H9 (cell line): ENCODE results near the gene RNF220. TPM values are rescaled to one million over a fixed set of nuclear protein-coding genes. Genes with fewer than 3 reads are reported as not detected.

Source experiments
- DNase-seq: peaks from one replicate; pipeline ENCODE4 v3.0.0-alpha.2; 2017
- H2AFZ ChIP-seq: one replicate; pipeline ENCODE4 v1.6.1; 2013; ENCODE audit warnings: mild to moderate bottlenecking, low read length, control low read depth, moderate library complexity
- H2AK5ac ChIP-seq: 2 replicates; pipeline ENCODE4 v1.6.1; 2013; ENCODE audit warnings: low read length, control low read depth, mixed read lengths; ENCODE audit not compliant: insufficient read length
- H2BK120ac ChIP-seq: one replicate; pipeline ENCODE4 v1.6.1; 2013; ENCODE audit warnings: low read depth, mild to moderate bottlenecking, low read length, control low read depth, inconsistent platforms; ENCODE audit not compliant: poor library complexity, severe bottlenecking
- H2BK12ac ChIP-seq: 2 replicates; pipeline ENCODE4 v1.6.1; 2013; ENCODE audit warnings: low read length, control low read depth, mixed read lengths, low read depth; ENCODE audit not compliant: insufficient read length
- H2BK15ac ChIP-seq: 2 replicates; pipeline ENCODE4 v1.6.1; 2013; ENCODE audit warnings: low read depth, low read length, control low read depth
- H2BK20ac ChIP-seq: one replicate; pipeline ENCODE4 v1.6.1; 2013; ENCODE audit warnings: low read depth, mild to moderate bottlenecking, low read length, control low read depth, inconsistent platforms; ENCODE audit not compliant: poor library complexity, severe bottlenecking
- H2BK5ac ChIP-seq: 2 replicates; pipeline ENCODE4 v1.6.1; 2013; ENCODE audit warnings: low read length, control low read depth, mixed read lengths; ENCODE audit not compliant: insufficient read length
- H3K14ac ChIP-seq: 2 replicates; pipeline ENCODE4 v1.6.1; 2013; ENCODE audit warnings: low read length, control low read depth; ENCODE audit not compliant: insufficient read depth
- H3K18ac ChIP-seq: 2 replicates; pipeline ENCODE4 v1.6.1; 2013; ENCODE audit warnings: low read depth, mild to moderate bottlenecking, mixed read lengths, low read length, control low read depth; ENCODE audit not compliant: insufficient read length
- H3K23ac ChIP-seq: 2 replicates; pipeline ENCODE4 v1.6.1; 2013; ENCODE audit warnings: low read length, control low read depth, mixed read lengths, low read depth; ENCODE audit not compliant: insufficient read length
- H3K23me2 ChIP-seq: 2 replicates; pipeline ENCODE4 v1.6.1; 2013; ENCODE audit warnings: low read depth, mild to moderate bottlenecking, mixed read lengths, low read length, control low read depth; ENCODE audit not compliant: insufficient read length, poor library complexity, severe bottlenecking
- H3K27ac ChIP-seq: 2 replicates; pipeline ENCODE4 v1.5.1; 2013; ENCODE audit warnings: low read length, control low read depth, mixed read lengths, low read depth; ENCODE audit not compliant: insufficient read length
- H3K27me3 ChIP-seq: 2 replicates; pipeline ENCODE4 v1.6.1; 2013; ENCODE audit warnings: low read length, control low read depth, inconsistent platforms; ENCODE audit not compliant: insufficient read depth
- H3K4ac ChIP-seq: 2 replicates; pipeline ENCODE4 v1.6.1; 2013; ENCODE audit warnings: low read depth, mild to moderate bottlenecking, control low read depth, inconsistent platforms, low read length, moderate library complexity
- H3K4me1 ChIP-seq: 2 replicates; pipeline ENCODE4 v1.6.1; 2013; ENCODE audit warnings: low read length, control low read depth, inconsistent platforms; ENCODE audit not compliant: insufficient read depth
- H3K4me2 ChIP-seq: 2 replicates; pipeline ENCODE4 v1.6.1; 2013; ENCODE audit warnings: low read length, control low read depth, mixed read lengths; ENCODE audit not compliant: insufficient read length, insufficient read depth
- H3K56ac ChIP-seq: 2 replicates; pipeline ENCODE4 v1.6.1; 2013; ENCODE audit warnings: low read depth, mild to moderate bottlenecking, mixed read lengths, low read length, control low read depth; ENCODE audit not compliant: insufficient read length
- H3K79me1 ChIP-seq: 2 replicates; pipeline ENCODE4 v1.6.1; 2013; ENCODE audit warnings: low read depth, mild to moderate bottlenecking, moderate library complexity, low read length, control low read depth, inconsistent platforms; ENCODE audit not compliant: insufficient read depth, poor library complexity, severe bottlenecking
- H3K79me2 ChIP-seq: 2 replicates; pipeline ENCODE4 v1.6.1; 2013; ENCODE audit warnings: low read length, control low read depth, inconsistent platforms; ENCODE audit not compliant: insufficient read depth
- H3K9ac ChIP-seq: 2 replicates; pipeline ENCODE4 v1.6.1; 2013; ENCODE audit warnings: low read length, control low read depth, mixed read lengths; ENCODE audit not compliant: insufficient read length; ENCODE audit errors: extremely low read depth
- H3K9me3 ChIP-seq: one replicate; pipeline ENCODE4 v1.6.1; 2013; ENCODE audit warnings: low read depth, low read length, inconsistent platforms; ENCODE audit not compliant: control insufficient read depth
- H3T11ph ChIP-seq: one replicate; pipeline ENCODE4 v1.6.1; 2013; ENCODE audit warnings: mild to moderate bottlenecking, low read length, control low read depth, inconsistent platforms
- H4K20me1 ChIP-seq: one replicate; pipeline ENCODE4 v1.6.1; 2013; ENCODE audit not compliant: control insufficient read depth, insufficient read length, insufficient read depth
- H4K5ac ChIP-seq: 2 replicates; pipeline ENCODE4 v1.6.1; 2013; ENCODE audit warnings: low read depth, mild to moderate bottlenecking, mixed read lengths, low read length, control low read depth; ENCODE audit not compliant: insufficient read length
- H4K8ac ChIP-seq: replicated peaks from 2 replicates; pipeline ENCODE4 v1.6.1; 2013; ENCODE audit warnings: low read length, control low read depth, mixed read lengths, low read depth; ENCODE audit not compliant: insufficient read length
- H4K91ac ChIP-seq: 2 replicates; pipeline ENCODE4 v1.6.1; 2013; ENCODE audit warnings: low read depth, mild to moderate bottlenecking, moderate library complexity, mixed read lengths, low read length, control low read depth; ENCODE audit not compliant: insufficient read length
- H3K27ac Mint-ChIP-seq, 3 experiments: 2 replicates in 2 of 3; 3 replicates in 1 of 3; pipeline ENCODE4 v1.8.0; 2020 to 2021; ENCODE audit warnings: mixed read lengths in 3 of 3, mild to moderate bottlenecking in 1 of 3, moderate library complexity in 1 of 3
- H3K27me3 Mint-ChIP-seq: 2 replicates; pipeline ENCODE4 v1.8.0; 2021; ENCODE audit warnings: low read depth, mild to moderate bottlenecking, moderate library complexity, mixed read lengths
- H3K36me3 Mint-ChIP-seq, 3 experiments: 2 replicates in 2 of 3; 3 replicates in 1 of 3; pipeline ENCODE4 v1.8.0; 2020 to 2021; ENCODE audit warnings: low read depth in 3 of 3, mixed read lengths in 3 of 3; ENCODE audit not compliant: insufficient read depth in 1 of 3
- H3K4me1 Mint-ChIP-seq, 2 experiments: 2 replicates each; pipeline ENCODE4 v1.8.0; 2020; ENCODE audit warnings: mixed read lengths in 2 of 2
- H3K4me3 Mint-ChIP-seq, 2 experiments: 2 replicates in 1 of 2; 3 replicates in 1 of 2; pipeline ENCODE4 v1.8.0; 2020 to 2021; ENCODE audit warnings: mild to moderate bottlenecking in 2 of 2, mixed read lengths in 2 of 2, moderate library complexity in 1 of 2
- H3K9me3 Mint-ChIP-seq, 2 experiments: 2 replicates in 1 of 2; 3 replicates in 1 of 2; pipeline ENCODE4 v1.8.0; 2020; ENCODE audit warnings: mild to moderate bottlenecking in 2 of 2, mixed read lengths in 2 of 2, moderate library complexity in 1 of 2
- CTCF ChIP-seq: fragments of 200-600 bp; sonication (generic); conservative IDR thresholded peaks from 3 replicates; pipeline ENCODE4 v1.8.0; 2021; ENCODE audit warnings: antibody characterized with exemption, mild to moderate bottlenecking
- WGBS: extraction: QIAGEN DNeasy Blood & Tissue Kit; methylation state at CpG from one replicate; pipeline ENCODE4 v1.1.7; 2013; ENCODE audit warnings: missing lambda C conversion rate, low lambda C conversion rate, mixed read lengths; ENCODE audit not compliant: insufficient read length; ENCODE audit errors: extremely low coverage; 5-methylcytosine and 5-hydroxymethylcytosine counted together
- total RNA-seq: library from RNA; stranded (reverse); gene quantifications from 2 replicates; pipeline ENCODE4 v1.2.1, GENCODE V29; 2021

RNF220 gene
- total RNA-seq, 1 experiment from 2014 or later: 109 TPM

DNA sequence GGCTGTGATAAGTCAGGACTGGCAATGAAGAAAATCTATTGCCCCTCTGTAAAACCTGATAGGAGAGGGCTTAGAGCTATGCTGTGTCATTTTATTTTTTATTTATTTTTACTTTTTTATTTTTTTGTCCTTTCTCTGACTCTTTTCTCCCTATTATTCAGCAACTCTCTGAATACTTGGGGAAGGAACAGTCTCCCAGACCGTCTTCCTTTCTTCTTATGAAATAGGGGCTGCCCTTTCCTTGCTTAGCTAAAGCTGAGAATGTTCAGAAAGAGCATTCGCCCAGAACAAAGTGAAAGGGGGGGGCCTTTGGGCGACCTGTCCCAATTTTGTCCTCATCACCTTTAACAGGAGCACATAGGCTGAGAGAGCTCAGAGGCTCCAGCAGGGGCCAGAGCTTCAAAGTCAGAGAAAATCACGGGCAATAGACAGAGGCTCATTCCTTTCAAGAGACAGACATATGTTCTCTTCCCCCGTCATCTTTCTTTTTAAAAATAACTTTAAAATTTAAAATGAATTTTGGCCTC lies 80.9 kb downstream of the RNF220 start:
- no CpG with 5 or more reads among the region's 5 CpGs for WGBS
- no peak overlapping the region for H3K27ac ChIP-seq
- peaks cover 21 to 31% of the 10 kb centered on the region in 2 experiments for H3K4me1 Mint-ChIP-seq

More for the DNA sequence above, 80.9 kb downstream of the RNF220 start:
- H2BK5ac ChIP-seq: no peak overlapping the region
- H2BK120ac ChIP-seq: no peak overlapping the region
- H3K14ac ChIP-seq: no peak overlapping the region
- H3K56ac ChIP-seq: no peak overlapping the region
- H3K18ac ChIP-seq: no peak overlapping the region
- H2BK20ac ChIP-seq: no peak overlapping the region
- H3K4me2 ChIP-seq: no peak overlapping the region
- DNase-seq: no peak
- H3K27ac Mint-ChIP-seq: peak overlapping the region in 1 of 3 experiments; percentile 90; a peak in 1 of 7 replicates
- H3K23ac ChIP-seq: no peak overlapping the region
- peaks cover 9% of the 10 kb centered on the region; the same call in 1 of the 2 replicates for H3K4me1 ChIP-seq
- H3K27me3 ChIP-seq: no peaks in the 10 kb centered on the region
- H3K27me3 Mint-ChIP-seq: peaks cover 5% of the 10 kb centered on the region
- H3K79me2 ChIP-seq: no peaks in the 10 kb centered on the region
- no peak overlapping the region for H3T11ph ChIP-seq
- no peak overlapping the region for H2AK5ac ChIP-seq
- H3K4me3 Mint-ChIP-seq: no peak overlapping the region
- no peak overlapping the region for H2AFZ ChIP-seq
- no peak overlapping the region for H3K4ac ChIP-seq
- H3K79me1 ChIP-seq: no peaks in the 10 kb centered on the region
- TF ChIP-seq CTCF: no peak
- no peak overlapping the region for H4K91ac ChIP-seq
- no peak overlapping the region for H2BK12ac ChIP-seq
- H2BK15ac ChIP-seq: no peak overlapping the region
- H3K9me3 Mint-ChIP-seq: no peaks in the 10 kb centered on the region; a peak in 1 of 5 replicates
- H4K20me1 ChIP-seq: no peaks in the 10 kb centered on the region
- H3K9me3 ChIP-seq: no peaks in the 10 kb centered on the region
- H4K5ac ChIP-seq: no peak overlapping the region
- H3K36me3 Mint-ChIP-seq: peaks cover 0 to 6% (median 1%) of the 10 kb centered on the region in 3 experiments; a peak in 2 of 7 replicates
- no peak overlapping the region for H3K9ac ChIP-seq
- no peaks in the 10 kb centered on the region for H3K23me2 ChIP-seq
- H4K8ac ChIP-seq: no peak overlapping the region
